Measurements from ENCODE around the gene GADD45A.

The GADD45A gene

DNA sequence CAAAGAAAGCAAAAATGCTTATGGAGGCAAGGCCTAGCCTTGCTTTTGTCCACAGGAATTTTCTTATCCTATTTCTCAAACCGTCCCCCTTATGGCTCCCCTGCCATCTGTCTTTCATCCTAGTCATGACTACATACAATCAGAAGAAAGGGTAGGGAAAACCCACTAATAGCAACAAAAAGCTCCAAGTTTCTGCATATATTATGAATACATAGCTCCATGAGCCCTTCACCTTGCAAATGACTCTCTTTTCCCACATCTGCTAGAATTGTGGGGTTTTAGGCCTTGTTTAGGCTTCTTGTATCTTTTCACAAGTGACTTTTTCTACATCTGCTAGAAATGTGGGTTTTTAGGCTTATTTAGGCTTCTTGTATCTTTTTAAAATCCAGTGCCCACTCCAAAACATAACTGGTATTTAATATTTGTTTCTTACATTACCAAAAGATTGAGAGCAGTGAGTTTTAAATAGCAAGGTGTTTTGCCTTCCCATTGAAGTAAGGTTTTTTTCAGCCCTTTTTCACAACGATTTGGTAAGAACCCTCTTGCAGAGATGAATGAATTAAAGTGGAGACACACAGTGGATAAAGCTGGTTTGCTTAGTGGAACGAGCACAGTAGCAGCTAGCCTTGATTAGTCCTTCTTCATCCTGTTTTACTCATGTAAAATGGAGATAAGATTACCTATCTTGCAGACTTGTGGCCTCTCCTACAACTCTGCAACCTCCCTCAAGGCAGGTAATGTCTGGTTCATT lies 4.4 kb downstream of the GADD45A start:
- Histone ChIP-seq H3K4me1 (ENCODE audit: insufficient read depth, low read length) (0 out of 2 replicates have a peak, but pooled peaks cover 11% of the 10 kb centered on the region), H3K36me3 (ENCODE audit: insufficient read depth, low read length) (peaks cover 11% of the 10 kb centered on the region), H3K9ac (ENCODE audit: low read depth, low read length) (no peak overlapping the region), H3K9me3 (ENCODE audit: control insufficient read depth, insufficient read depth, low read length) (no peaks in the 10 kb centered on the region; the same call in 1 of the 2 replicates)

DNA sequence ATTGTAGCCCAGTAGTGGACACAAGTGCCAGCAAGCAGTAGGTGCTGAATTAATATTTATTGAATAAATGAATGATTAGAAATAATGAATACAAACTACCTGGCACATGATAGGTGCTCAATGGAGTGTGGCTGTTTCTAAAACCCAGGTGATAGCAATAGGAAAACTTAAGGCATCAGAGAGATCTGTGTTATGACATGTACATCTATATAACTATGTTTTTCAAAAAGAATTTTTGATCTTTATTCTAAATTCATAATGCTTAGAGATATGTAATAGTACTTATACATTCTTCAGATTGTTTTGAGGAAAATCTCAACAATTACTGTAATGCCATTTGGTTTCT lies 5.0 kb downstream of the GADD45A start:
- Histone ChIP-seq H3K9me3 (ENCODE audit: control insufficient read depth, insufficient read depth, low read length) (no peaks in the 10 kb centered on the region; the same call in 1 of the 2 replicates), H3K4me1 (ENCODE audit: insufficient read depth, low read length) (0 out of 2 replicates have a peak, but pooled peaks cover 11% of the 10 kb centered on the region), H3K36me3 (ENCODE audit: insufficient read depth, low read length) (peaks cover 11% of the 10 kb centered on the region), H3K9ac (ENCODE audit: low read depth, low read length) (no peak overlapping the region)

DNA sequence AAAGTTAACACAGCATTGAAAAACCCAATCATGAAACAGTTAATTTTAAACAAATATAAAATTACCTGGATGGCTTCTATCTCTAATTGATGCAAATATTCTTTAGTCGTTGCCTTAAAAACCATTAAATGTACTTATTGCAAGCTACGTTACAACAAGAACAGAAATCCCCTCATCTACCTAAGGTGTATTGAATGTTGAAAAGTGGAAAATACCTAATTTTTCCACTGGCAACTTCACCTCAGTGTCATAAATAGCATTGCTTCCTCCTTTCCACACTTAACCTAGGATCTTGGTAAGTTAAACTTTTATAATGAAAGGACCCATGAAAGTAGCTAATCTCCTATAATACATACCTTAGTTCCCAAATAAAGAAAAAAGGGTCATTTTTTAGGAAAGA lies 5.4 kb downstream of the GADD45A start:
- no peak overlapping the region for H3K9ac ChIP-seq (ENCODE audit: low read depth, low read length)
- H3K4me1 ChIP-seq (ENCODE audit: insufficient read depth, low read length): 0 out of 2 replicates have a peak, but pooled peaks cover 11% of the 10 kb centered on the region
- H3K9me3 ChIP-seq (ENCODE audit: control insufficient read depth, insufficient read depth, low read length): no peaks in the 10 kb centered on the region; the same call in 1 of the 2 replicates
- peaks cover 11% of the 10 kb centered on the region for H3K36me3 ChIP-seq (ENCODE audit: insufficient read depth, low read length)

DNA sequence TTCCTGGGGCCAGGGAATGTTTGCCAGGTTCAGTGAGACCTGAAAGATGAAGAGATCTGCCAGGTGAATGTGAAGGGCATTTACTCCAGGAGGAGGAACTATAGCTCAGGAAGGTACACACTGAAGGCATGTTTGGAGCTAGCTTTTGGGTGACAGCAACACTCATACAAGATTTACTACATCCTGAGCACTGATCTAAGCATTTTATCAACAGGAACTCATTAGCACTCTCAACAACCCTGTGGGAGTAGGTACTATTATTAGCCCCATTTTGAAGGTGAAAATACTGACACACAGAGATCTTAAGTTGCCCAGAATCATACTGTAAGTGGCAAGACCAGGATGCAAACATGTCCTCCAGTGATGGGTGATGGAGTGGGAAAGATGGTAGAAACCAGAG lies 6.7 kb downstream of the GADD45A start:
- Histone ChIP-seq H3K4me1 (ENCODE audit: insufficient read depth, low read length) (0 out of 2 replicates have a peak, but pooled peaks cover 11% of the 10 kb centered on the region), H3K9ac (ENCODE audit: low read depth, low read length) (no peak overlapping the region)

DNA sequence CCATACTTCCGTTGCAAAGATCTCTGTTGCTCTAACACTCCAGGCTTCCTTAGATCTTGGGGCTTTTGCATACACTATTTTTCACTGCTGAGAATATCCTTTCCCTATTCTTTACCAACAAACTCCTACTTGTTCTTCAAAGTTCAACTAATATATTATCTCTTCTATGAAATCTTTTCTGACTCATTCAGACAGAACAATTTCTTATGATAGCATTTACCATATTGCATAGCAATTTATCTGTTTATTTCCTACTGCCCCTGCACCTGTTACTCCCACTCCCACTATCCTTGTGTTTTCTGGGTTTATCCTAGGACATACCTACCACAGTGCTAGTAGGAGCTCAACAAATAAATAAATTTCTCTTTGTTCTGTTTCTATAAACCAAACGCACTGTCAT lies 11.0 kb downstream of the GADD45A start:
- H3K36me3 ChIP-seq (ENCODE audit: insufficient read depth, low read length): no peaks in the 10 kb centered on the region
- peaks cover 15% of the 10 kb centered on the region for H3K4me1 ChIP-seq (ENCODE audit: insufficient read depth, low read length)
- H3K9me3 ChIP-seq (ENCODE audit: control insufficient read depth, insufficient read depth, low read length): no peaks in the 10 kb centered on the region
- no peak overlapping the region for H3K9ac ChIP-seq (ENCODE audit: low read depth, low read length)

More for the DNA sequence above, 6.7 kb downstream of the GADD45A start:
- no peaks in the 10 kb centered on the region for H3K9me3 ChIP-seq (ENCODE audit: control insufficient read depth, insufficient read depth, low read length)
- peaks cover 11% of the 10 kb centered on the region for H3K36me3 ChIP-seq (ENCODE audit: insufficient read depth, low read length)

DNA sequence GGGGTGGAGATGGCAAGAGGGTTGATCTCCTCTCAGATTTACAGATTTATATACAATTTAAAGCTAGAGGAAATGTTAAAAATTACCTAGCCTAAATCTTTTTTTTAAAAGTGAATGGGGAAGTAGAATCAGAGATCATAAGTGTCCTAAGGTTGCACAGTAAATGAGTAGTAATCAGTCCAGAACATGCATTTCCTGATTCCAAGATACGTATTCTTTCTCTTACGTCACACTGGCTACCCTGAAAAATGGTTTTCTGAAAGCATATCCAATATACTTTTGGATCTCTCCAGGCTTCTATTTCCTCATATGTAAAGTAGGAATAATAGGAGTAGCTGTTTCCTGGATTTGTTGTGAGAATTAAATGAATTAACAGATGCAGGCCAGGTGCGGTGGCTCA lies 11.7 kb downstream of the GADD45A start:
- Histone ChIP-seq H3K9ac (ENCODE audit: low read depth, low read length) (no peak overlapping the region), H3K36me3 (ENCODE audit: insufficient read depth, low read length) (no peaks in the 10 kb centered on the region), H3K9me3 (ENCODE audit: control insufficient read depth, insufficient read depth, low read length) (no peaks in the 10 kb centered on the region), H3K4me1 (ENCODE audit: insufficient read depth, low read length) (peaks cover 20% of the 10 kb centered on the region)

DNA sequence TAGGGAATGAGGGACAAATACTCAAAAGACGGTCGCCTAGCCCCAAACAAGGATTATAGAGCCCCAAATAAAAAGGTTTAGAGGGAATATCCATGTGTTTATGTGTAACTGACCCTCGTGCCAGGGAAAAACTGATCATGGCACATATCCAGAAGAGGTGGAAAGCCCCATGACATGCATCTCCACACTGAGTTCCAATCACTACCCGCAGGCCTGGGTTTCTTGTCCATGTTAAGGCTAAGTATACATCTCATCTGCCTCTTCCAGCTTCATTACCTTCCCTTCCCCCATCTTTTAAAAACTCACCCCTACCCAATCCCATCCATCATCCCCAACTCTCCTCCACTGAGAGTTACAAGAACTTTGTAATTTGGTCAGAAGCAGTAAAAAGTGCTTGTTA lies 15.2 kb downstream of the GADD45A start:
- no peaks in the 10 kb centered on the region for H3K36me3 ChIP-seq (ENCODE audit: insufficient read depth, low read length)
- no peak overlapping the region; the same call in 1 of the 2 replicates for H3K9ac ChIP-seq (ENCODE audit: low read depth, low read length)
- H3K9me3 ChIP-seq (ENCODE audit: control insufficient read depth, insufficient read depth, low read length): no peaks in the 10 kb centered on the region
- peaks cover 20% of the 10 kb centered on the region for H3K4me1 ChIP-seq (ENCODE audit: insufficient read depth, low read length)

DNA sequence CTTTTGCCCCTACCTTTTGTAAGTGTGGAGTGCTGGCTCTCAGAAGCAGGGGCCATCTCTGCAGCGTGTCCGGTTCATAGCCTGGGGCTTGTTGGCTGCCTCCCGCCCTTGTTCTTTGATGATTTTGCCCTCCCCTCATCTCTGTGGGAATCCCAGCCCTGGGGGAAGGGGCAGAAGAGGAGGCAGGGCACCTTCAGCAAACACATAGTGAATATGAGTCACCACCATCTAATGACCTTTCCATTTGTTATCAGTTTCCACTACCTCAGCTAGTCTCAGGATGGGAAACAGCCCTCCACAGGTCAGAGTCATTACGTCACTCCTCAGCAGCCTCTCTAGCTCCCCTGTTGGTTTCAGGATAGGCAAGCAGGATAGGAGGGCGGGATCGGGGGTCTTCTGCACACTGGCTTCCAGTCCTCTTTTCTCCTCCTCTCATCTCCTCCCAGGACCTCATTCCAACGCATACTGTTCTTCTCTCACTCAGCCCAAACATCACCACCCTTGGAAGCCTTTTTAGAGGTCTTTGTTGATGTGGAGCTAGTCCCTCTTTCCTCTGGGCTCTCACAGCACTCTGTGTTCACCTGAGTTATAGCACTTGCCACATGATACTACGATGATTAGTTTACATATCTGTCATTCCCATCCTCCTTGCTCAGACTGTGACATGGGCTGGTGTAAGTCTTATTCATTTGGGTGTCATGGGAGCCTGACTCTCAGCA lies 15.8 kb downstream of the GADD45A start:
- Histone ChIP-seq H3K9ac (ENCODE audit: low read depth, low read length) (peak overlapping the region; percentile 7; the same call in 1 of the 2 replicates), H3K9me3 (ENCODE audit: control insufficient read depth, insufficient read depth, low read length) (no peaks in the 10 kb centered on the region), H3K36me3 (ENCODE audit: insufficient read depth, low read length) (no peaks in the 10 kb centered on the region), H3K4me1 (ENCODE audit: insufficient read depth, low read length) (peaks cover 20% of the 10 kb centered on the region)

DNA sequence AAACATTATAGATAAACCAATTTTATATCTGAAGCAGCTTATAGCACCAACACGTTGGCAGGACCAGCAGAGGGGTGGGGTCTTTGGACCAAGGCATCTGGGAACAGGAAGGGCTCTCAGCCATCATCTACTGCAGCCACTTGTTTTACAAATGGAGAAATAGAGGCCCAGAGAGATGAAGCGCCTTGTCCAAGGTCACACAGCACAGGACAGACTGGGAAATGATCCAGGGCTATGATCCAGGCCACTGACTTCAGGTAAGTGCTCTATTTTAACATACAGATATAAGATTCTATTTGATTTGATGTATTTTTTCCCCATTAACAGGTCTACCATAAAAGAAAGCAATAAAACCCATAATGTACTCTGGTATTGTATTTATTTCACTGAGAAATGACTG lies 16.9 kb downstream of the GADD45A start:
- Histone ChIP-seq H3K9ac (ENCODE audit: low read depth, low read length) (no peak overlapping the region), H3K36me3 (ENCODE audit: insufficient read depth, low read length) (no peaks in the 10 kb centered on the region), H3K4me1 (ENCODE audit: insufficient read depth, low read length) (peaks cover 20% of the 10 kb centered on the region), H3K9me3 (ENCODE audit: control insufficient read depth, insufficient read depth, low read length) (no peaks in the 10 kb centered on the region)

DNA sequence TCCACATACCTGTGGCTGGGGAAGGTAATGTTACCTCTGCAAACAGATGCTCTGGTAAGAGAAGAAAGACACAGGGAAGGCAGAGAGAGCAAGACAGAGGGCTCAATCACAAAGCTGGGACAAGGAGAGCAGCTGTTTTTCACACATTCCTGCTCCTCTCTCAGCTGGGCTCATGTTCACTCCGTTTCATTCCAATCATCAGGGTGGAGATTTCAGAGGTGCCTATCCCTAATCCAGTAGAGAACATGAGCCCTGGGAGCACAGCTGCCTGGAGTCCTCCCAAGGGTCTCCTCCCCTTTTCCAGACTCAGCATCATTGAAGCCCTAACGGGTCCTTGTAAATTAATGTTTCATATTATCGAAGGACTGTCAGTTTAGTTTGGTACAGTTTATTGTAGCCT lies 19.4 kb downstream of the GADD45A start:
- H3K4me1 ChIP-seq (ENCODE audit: insufficient read depth, low read length): peaks cover 17% of the 10 kb centered on the region
- no peaks in the 10 kb centered on the region for H3K36me3 ChIP-seq (ENCODE audit: insufficient read depth, low read length)

DNA sequence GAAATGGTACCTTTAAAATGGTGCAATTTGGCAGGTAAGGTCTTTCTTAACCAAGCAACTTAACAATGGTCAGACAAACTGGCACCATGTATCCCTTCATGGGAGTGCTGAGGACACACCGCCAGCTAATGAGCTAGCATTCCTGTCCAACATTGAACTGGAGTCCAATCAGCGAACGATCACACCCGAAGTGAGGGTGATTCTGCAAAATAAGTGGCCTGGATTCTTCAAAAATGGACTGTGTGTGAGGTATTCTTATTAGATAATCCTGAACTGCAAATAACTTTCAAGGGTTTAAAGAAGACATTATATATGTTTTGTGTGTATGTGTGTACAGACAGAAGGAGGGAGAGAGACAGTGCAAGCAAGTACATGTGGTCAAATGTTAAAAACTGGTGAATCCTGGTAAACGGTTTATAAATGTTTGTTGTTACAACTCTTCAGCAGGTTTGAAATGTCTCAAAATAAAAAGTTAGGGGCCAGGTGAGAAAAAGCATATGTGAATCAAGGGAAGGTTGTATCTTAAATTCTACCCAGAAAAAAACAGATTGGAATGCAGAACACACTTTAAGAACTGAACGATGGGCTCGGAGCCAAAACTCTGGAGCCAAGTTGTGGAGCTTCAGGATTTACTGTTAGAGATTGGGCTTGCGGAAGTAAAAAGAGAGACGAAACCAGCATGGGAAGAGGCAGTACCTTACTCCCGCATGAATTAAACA lies 20.9 kb downstream of the GADD45A start:
- no peaks in the 10 kb centered on the region for H3K9me3 ChIP-seq (ENCODE audit: control insufficient read depth, insufficient read depth, low read length)
- no peak overlapping the region for H3K9ac ChIP-seq (ENCODE audit: low read depth, low read length)
- H3K4me1 ChIP-seq (ENCODE audit: insufficient read depth, low read length): peaks cover 6% of the 10 kb centered on the region; the same call in 1 of the 2 replicates

More for the DNA sequence above, 19.4 kb downstream of the GADD45A start:
- Histone ChIP-seq H3K9me3 (ENCODE audit: control insufficient read depth, insufficient read depth, low read length) (no peaks in the 10 kb centered on the region), H3K9ac (ENCODE audit: low read depth, low read length) (no peak overlapping the region)

DNA sequence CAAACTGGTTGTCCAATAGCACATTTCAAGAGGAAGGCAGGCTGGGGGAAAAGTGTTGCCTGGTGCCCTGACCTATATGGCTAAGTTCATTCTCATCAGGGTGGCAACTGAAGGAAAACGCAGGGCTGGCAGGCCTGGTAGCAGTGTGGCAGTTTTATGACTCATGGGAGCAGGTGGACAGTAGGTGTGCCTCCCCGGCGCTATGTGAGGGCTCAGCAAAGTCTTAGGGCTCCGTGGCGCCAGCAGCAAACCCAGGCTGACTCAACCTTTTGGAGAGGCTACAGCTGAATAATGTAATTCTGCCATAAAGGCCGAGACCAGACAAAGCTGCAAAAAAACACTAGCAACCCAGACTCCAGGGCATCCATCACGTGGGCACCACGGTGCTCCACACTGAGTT lies 23.6 kb downstream of the GADD45A start:
- Histone ChIP-seq H3K9ac (ENCODE audit: low read depth, low read length) (no peak overlapping the region), H3K9me3 (ENCODE audit: control insufficient read depth, insufficient read depth, low read length) (no peaks in the 10 kb centered on the region), H3K4me1 (ENCODE audit: insufficient read depth, low read length) (0 out of 2 replicates have a peak, but pooled peaks cover 7% of the 10 kb centered on the region), H3K36me3 (ENCODE audit: insufficient read depth, low read length) (no peaks in the 10 kb centered on the region; the same call in 1 of the 2 replicates)

More for the DNA sequence above, 20.9 kb downstream of the GADD45A start:
- H3K36me3 ChIP-seq (ENCODE audit: insufficient read depth, low read length): no peaks in the 10 kb centered on the region

DNA sequence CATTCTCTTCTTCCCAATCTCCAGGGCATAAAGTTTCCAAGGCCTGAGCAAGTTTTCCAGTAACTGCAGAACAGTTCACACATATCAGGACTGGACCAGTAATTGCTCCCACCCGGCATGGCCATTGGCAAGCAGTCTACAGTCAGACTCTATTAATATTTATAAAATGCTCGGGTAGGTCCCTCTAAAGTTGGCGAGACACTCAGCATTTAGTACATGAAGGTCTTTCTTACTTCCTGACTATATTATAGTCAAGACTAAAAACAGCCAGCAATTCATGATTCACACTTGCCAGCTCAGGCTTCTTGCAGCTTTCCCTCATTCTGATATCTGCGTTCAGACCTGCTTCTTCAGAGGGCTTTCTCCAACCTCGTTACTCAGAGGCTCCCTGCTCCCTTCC lies 25.4 kb downstream of the GADD45A start:
- H3K9ac ChIP-seq (ENCODE audit: low read depth, low read length): no peak overlapping the region
- H3K4me1 ChIP-seq (ENCODE audit: insufficient read depth, low read length): 0 out of 2 replicates have a peak, but pooled peaks cover 9% of the 10 kb centered on the region
- H3K36me3 ChIP-seq (ENCODE audit: insufficient read depth, low read length): no peaks in the 10 kb centered on the region; the same call in 1 of the 2 replicates
- H3K9me3 ChIP-seq (ENCODE audit: control insufficient read depth, insufficient read depth, low read length): no peaks in the 10 kb centered on the region

DNA sequence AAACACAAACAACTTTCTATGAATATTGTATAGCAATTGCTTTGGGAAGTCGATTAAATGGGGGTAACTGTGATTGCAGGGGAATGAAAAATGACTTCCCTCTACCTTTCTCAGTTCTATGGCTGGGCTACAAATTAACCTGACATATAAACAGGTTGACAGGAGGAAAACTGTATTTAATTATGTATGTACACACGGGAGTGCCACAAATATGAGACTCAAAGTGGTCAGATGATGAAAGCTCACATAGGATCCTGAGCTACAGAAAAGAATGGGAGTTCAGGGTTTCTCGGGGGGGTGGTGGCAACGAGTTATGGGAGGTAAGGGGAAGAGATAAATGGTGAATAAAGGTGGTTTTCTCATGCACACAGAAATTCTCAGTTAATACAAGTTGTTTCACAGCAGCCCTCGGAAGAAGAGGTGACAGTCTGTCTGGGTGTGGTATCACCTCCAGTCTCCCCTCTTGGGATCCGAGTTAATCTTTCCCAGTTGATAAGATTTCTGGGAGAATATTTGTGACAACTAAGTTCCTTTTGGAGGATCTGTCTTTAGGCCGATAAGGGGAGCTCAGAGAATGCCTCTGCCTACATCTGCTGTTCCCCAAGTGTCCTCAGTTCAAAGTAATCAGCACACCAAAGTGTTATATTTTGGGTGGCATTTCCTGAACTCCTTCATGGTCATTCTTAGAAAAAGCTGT lies 26.3 kb downstream of the GADD45A start:
- no peak overlapping the region for H3K9ac ChIP-seq (ENCODE audit: low read depth, low read length)
- H3K9me3 ChIP-seq (ENCODE audit: control insufficient read depth, insufficient read depth, low read length): no peaks in the 10 kb centered on the region
- 0 out of 2 replicates have a peak, but pooled peaks cover 9% of the 10 kb centered on the region for H3K4me1 ChIP-seq (ENCODE audit: insufficient read depth, low read length)
- H3K36me3 ChIP-seq (ENCODE audit: insufficient read depth, low read length): no peaks in the 10 kb centered on the region; the same call in 1 of the 2 replicates

All from ES-I3 (cell line).